Activated CD8-positive, alpha-beta memory T cell treated with anti-CD3 and anti-CD28 coated beads, Interleukin-2, amount 50 U/mL, for 48 hours (primary cell): ENCODE results near the gene ZDHHC24.
"Not testable (repeated sequence)": the region's sequence is repeated elsewhere in the genome, so short reads cannot be mapped to it uniquely, and the experiment has no call there.

Experiments used
- DNase-seq: peaks from one replicate; pipeline ENCODE4 v3.0.0-alpha.2; 2020

ZDHHC24 gene

GRCh38 chr11:66564984-66565383, 19.1 kb upstream of the ZDHHC24 start:
- DNase-seq, result no peak

DNA sequence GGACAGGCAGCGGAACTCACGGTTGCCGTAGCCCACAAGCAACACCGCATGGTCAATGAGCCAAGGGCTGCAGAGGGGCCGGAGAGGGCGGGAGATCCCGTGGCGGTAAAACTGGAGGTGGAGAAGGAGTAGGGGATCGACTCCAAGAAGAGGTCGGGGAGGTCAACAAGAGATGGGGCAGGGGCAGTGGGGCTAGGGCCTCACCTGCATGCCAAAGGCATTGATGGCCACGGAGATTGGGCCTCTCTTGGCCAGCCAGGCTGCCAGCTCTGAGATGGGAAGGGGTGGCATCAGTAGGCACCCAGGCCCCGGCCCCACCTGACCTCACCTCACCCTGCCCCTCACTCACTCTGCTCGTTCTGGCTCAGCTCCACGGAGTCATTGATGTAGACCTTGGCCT, 18.7 kb upstream of the ZDHHC24 start:
- no peak for DNase-seq

DNA sequence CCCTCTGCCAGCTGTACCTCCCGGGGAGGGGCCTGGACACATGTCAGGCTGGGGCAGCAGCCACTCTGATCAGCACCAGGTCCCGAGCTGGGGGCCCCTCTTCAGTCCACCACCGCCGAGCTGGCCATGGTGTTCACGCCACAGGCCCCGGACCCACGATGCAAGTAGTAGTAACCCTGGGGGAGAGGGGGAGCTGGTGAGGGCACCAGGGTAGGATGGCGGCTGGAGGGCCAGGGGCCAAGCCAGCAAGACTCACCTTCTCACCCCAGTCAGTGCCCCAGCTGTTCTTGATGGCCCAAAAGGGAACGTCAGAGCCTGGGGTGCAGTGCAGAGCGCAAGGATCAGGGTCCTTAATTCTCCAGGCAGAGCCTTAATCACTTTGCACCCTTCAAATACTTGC, 18.0 kb upstream of the ZDHHC24 start:
- no peak for DNase-seq

DNA sequence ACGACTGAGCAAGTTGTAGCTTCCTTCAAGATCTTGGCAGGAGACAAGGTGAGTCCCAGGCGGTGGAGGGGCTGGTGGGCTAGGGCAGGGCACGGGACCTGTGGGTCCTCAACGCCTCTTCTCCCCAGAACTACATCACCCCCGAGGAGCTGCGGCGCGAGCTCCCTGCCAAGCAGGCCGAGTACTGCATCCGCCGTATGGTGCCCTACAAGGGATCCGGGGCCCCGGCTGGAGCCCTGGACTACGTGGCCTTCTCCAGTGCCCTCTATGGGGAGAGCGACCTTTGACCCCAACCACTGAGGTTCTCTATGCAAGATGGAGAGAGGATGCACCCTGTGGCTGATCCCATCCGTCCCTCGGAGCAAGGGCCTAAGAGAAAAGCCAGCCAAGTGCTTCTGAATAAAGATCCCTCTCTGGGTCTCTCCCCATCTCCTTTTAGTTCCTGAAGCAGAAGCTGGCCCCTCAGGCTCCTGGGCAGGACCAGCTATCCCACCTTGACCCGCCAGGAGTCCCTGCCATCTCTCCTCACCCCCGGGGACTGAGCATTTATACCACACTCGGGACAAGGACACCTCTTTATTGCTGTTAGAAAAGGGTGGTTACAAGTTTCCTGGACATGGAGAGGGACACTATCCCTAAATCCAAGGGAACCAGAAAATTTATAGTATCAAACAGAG, 17.2 kb upstream of the ZDHHC24 start:
- no peak for DNase-seq

GRCh38 chr11:66562275-66562674, 16.4 kb upstream of the ZDHHC24 start:
- DNase-seq, result no peak

DNA sequence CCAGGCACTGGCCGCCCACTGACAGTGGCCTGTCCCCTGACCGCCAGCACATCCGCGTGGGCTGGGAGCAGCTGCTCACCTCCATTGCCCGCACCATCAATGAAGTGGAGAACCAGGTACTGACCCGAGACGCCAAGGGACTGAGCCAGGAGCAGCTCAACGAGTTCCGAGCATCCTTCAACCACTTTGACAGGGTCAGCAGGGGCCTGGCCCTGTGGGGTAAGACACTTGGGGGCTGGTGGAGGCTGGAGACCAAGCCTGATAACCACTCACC, 16.1 kb upstream of the ZDHHC24 start:
- no peak for DNase-seq

DNA sequence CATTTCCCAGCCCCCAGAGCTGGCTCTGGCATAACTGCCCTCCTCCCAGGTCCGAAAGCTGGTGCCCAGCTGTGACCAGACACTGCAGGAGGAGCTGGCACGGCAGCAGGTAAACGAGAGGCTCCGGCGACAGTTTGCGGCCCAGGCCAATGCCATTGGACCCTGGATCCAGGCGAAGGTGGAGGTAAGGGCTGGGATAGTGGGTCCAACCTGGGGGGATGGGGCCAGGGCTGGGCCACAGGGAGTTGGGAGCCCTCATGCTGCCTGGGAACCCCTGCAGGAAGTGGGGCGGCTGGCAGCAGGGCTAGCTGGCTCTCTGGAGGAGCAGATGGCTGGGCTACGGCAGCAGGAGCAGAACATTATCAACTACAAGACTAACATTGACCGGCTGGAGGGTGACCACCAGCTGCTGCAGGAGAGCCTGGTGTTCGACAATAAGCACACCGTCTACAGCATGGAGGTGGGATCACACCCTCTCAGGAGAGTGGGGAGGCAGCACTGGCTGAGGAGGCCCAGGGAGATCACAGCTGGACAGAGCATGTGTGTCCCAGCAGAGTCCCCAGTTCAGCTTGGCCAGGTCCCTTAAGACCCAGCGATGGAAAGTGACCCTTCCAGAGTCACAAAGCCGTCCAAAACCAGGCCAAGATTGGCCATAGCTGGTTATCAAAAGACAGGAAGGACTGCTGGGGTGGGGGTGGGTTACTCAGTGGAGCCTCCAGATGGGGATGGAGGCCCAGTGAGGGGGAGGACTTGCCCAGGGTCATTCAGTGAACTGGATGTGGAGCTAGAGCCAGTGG, 15.5 kb upstream of the ZDHHC24 start:
- no peak for DNase-seq

- DNase-seq, result no peak
Measured at GRCh38 chr11:66559866-66560676, 14.2 kb upstream of the ZDHHC24 start.

- peak; percentile 67 for DNase-seq
Measured at GRCh38 chr11:66559142-66559865, 13.5 kb upstream of the ZDHHC24 start.

DNA sequence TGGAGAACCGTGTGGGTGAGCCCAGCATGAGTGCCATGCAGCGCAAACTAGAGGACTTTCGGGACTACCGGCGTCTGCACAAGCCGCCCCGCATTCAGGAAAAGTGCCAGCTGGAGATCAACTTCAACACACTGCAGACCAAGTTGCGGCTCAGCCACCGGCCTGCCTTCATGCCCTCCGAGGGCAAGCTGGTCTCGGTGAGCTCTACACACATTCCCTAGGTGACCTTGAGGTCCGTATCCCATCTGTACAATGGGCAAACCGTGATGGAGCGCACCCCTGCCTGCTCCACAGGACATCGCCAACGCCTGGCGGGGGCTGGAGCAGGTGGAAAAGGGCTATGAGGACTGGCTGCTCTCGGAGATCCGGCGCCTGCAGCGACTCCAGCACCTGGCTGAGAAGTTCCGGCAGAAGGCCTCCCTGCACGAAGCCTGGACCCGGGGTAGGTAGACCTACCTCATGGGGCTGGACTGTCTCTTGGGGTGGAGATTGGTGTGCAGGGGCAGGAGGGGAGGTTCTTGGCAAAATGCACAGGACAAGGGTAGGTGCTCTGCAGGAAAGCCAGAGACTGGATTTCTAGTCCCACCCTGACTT, 12.0 kb upstream of the ZDHHC24 start:
- no peak for DNase-seq

- no peak for DNase-seq
Measured at GRCh38 chr11:66556086-66556485, 10.2 kb upstream of the ZDHHC24 start.

DNA sequence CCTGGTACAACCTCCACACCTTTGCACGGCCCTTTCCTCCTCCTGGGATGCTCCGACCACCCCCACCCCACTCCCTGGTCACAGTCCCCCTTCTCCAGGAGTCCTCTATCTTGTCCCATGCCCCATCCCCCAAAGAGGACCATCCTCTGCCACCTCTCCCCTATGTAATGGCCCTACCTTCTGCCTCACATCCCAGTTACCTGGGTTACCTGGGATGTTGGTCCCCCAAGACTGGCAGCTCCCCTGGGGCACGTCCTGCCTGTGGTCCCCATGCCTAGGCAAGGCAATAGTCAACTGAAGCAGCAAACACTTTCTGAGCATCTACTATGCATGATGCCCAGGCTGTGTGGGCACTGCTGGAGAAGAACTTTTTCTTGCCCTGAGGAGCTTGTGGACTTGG, 9.6 kb upstream of the ZDHHC24 start:
- DNase-seq, result no peak

DNA sequence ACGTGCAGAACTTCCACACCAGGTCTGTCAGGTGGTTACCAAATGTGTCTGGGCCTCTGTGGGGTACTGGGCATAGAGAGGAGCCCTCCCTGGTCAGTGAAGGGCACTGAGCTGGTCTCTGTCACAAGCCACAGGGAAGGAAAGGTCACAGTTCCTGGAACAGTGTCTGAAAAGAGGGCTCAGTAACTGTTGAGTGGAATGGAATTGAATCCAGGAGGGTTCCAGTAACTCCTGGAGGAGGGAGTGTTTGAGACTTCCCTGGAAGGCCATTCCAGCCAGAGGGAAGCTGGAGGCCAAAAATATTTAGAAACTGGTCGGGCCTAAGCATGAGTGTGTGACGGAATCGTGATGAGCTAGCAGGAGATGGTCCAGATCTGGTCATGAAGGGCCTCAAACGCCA, 8.8 kb upstream of the ZDHHC24 start:
- no peak for DNase-seq

DNA sequence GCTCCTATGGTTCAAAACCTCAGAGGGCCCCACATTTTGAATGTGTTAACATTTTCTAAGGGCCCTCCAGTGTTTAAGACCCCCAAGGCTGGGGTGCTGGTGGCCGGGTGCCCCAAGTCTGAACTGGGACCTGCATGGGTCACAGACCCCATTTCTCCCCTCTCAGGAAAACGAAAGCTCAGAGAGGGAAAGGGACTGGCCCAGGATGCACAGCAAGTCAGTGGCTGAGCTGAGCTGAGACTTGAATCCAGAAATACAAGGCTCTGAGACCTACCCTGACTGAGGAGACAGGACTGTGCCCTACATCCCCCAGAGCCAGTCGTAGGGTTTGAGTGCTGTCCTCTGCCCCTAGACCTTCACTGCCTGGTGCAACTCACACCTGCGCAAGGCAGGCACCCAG, 5.0 kb upstream of the ZDHHC24 start:
- no peak for DNase-seq

GRCh38 chr11:66549696-66550095, 3.8 kb upstream of the ZDHHC24 start:
- DNase-seq, result no peak

GRCh38 chr11:66548774-66549630, 3.2 kb upstream of the ZDHHC24 start:
- no peak for DNase-seq

DNA sequence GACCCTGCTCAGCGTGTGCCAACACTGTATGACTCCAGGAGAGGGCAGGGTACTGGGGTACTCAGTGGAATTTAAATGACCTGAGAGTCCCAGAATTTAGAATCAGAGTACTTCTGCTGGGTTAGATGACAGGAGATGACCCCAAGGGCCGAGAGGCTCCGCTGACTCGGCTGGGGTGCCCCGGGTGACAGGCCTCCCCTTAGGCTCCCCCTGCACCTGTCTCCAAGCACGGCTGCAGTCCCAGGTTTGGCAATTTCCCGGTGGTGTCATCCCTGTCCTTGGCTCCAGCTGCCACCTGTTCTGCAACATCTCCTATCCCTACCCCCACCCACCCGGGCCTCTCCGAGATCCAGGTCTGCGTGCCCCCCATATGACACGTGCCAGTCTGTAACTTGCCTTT, 2.2 kb upstream of the ZDHHC24 start:
- DNase-seq, result no peak

GRCh38 chr11:66547662-66548009, 1.8 kb upstream of the ZDHHC24 start:
- DNase-seq, result no peak

- DNase-seq, result no peak
Measured at GRCh38 chr11:66546966-66547661, 1.3 kb upstream of the ZDHHC24 start.

DNA sequence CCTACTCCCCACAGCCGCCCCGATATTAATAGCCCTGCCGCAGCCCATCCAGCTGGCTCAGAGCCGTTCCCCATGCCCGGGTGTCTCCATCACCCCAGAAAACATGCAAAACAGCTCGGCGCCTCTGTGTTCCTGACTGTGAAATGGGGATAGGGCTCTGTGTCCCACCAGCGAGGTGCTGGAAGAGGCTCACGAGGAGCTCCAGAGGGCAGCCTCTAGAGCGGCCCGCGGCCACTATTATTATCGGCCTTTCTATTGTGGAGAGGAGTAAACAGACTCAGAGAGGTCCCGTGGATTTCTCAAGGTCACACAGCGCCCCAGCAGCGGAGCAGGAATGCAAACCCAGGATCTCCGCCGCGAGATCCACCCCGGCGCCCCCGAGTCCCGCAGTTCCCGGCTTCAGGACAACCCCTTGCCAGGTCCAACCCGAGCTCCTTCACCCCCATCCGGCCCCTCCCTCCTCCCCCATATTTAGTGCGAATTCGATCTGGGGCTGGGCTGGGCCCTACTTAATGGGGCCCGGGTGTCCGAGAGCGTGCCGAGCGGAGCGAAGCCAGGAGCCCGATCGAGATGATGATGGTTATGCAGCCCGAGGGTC, 619 bp upstream of the ZDHHC24 start, which contains the start of gene ACTN3:
Gene ACTN3, plus strand, starts transcription at position 536 of the 598 bp plus-strand sequence. Its CDS starts 35 bp downstream, at position 571.
- no peak for DNase-seq

- DNase-seq, result not testable (repeated sequence)
Measured at GRCh38 chr11:66544952-66545351, 896 bp downstream of the ZDHHC24 start.
